AG08395 (cell line): ENCODE data around the gene LEO1.

Experiments
- DNase-seq: peaks from one replicate; pipeline ENCODE4 v3.0.0; 2012; ENCODE audit warnings: mixed read lengths, low spot score

Gene LEO1

GRCh38 chr15:51931016-51931415, 40.6 kb downstream of the LEO1 start:
- DNase-seq, result no peak

- no peak for DNase-seq
These were observed 44.8 kb downstream of the LEO1 start for GRCh38 chr15:51926809-51927208.

GRCh38 chr15:51924156-51925068, 47.2 kb downstream of the LEO1 start:
- DNase-seq, result no peak

- no peak for DNase-seq
These were observed 54.1 kb downstream of the LEO1 start for GRCh38 chr15:51917493-51917892.

- DNase-seq, result no peak
These were observed 59.0 kb downstream of the LEO1 start for GRCh38 chr15:51912528-51912927.

GRCh38 chr15:51909584-51909983, 62.0 kb downstream of the LEO1 start:
- no peak for DNase-seq

GRCh38 chr15:51908316-51908715, 63.3 kb downstream of the LEO1 start:
- DNase-seq, result peak; percentile 15

- DNase-seq, result peak; percentile 32
These were observed 64.3 kb downstream of the LEO1 start for GRCh38 chr15:51907136-51907862.

- no peak for DNase-seq
These were observed 66.6 kb downstream of the LEO1 start for GRCh38 chr15:51904931-51905330.

GRCh38 chr15:51904421-51904820, 67.2 kb downstream of the LEO1 start:
- DNase-seq, result no peak

- DNase-seq, result no peak
These were observed 82.1 kb downstream of the LEO1 start for GRCh38 chr15:51889486-51889885.

GRCh38 chr15:51888593-51889195, 82.9 kb downstream of the LEO1 start:
- DNase-seq, result peak; percentile 61
